ENCODE data around the gene PHF19.

The PHF19 gene

DNA sequence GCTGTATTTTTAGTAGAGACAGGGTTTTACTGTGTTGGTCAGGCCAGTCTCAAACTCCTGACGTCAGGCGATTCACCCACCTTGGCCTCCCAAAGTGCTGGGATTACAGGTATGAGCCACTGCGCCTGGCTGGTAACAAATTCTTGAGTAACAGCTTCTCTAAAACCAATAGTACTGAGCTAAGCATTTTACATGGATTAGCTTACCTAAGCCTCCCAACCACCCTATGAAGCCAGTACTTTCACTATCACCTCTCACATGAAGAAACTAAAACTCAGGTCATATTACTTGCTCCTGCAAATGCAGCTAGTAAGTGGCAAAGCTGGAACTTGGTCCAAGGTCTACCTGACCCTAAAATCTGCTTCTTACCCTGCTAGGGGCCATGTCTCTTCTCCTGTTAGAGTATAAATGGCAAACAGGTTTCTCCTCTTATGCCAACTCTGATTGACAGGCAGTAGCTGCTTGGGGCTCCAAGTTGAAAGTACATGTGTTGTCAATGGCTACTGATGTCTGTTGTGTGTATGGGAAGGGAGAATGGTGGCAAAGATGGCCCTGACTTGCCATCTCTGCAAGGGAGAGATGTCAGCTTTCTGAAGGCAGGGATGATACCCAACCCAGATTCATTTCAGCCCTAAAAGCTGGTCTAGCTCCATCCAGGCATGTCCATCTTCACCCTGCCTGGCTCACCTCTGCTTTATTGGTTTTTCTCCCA lies 4.0 kb downstream of the PHF19 start:
- DNase-seq, result no peak

DNA sequence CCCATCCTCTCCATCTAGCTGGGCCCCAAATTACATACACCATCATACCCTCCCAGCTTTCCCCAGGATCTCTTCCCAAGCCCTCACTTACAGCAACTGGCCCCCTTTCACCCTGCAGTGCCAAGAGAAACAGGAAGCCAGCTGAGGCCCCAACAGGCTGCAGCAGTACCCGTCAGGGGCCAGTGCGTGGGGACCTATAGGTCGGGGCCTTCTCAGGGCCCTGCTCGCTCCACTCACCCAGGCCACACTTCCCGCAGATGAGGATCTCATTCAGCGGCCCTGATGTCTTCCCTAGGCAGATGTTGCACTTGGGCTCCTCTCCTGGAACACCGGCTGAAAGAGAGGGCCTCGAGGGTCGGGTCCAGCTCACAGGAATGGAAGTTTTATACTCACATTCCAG lies 6.8 kb downstream of the PHF19 start:
- no peak for DNase-seq

DNA sequence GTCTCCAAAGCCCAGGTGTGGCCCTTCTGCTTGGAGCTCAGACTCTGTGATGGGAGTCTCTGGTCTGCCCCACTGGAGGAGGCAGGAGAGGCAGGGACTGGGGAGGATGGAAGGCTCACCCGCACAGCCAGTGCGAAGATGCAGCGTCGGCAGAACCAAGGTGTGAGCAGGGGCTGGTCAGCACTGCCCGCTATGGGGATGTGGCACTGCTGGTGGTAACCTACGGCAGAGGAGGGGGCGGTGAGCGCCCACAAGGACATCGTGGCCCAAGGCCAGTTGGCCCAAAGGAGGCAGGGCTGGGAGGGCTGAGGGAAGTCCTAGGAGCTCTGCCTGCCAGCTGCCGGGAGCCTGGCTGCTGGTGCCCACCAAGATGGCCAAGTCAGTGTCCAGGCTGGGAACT lies 7.3 kb downstream of the PHF19 start:
- no peak for DNase-seq

DNA sequence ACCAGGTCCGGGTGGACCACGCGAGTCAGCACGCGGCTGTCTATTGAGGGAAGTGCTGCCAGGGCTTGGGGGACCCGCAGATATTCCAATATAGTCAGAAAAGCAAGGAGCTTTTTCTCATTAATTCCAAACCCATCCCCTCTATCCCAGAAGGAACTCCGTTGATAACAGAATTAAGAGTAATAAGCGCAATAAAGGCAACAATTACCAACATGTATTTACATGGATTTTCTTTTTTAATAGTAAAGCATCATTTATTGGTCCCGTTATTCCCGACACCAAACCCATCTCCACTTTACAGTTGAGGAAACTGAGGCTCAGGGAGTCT lies 7.7 kb downstream of the PHF19 start:
- no peak for DNase-seq

DNA sequence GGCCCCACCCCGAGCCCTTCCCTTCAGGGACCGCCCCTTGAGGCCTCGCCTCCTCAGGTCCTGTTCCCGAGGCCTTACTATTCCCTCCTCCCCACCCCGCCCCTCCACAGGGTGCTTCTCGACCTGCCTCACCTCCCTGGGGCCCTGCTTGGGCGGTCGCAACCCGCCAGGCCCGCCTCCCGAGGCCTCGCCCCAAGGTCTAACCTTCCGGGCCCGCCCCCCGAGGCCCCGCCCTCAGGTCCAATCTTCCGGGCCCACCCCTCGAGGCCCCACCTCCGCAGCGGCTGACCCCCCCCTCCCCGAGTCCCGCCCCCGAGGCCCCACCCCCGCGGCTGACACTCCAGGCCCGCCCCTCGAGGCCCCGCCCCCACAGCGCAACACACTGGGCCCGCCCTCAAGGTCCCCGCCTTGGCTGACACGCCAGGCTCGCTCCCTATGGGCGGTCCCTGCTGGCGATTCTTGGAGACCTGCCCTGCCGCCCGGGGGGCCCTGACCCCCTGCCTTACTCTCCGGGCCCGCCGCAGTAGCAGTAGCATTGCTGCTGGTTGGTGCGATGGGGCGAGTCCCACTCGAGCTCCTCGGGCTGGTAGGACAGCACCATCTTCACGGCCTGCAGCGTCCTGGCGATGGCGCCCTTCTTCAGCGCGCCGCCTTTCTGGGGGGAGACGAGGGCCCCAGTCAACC lies 8.2 kb downstream of the PHF19 start:
- DNase-seq, result peak; percentile 98

DNA sequence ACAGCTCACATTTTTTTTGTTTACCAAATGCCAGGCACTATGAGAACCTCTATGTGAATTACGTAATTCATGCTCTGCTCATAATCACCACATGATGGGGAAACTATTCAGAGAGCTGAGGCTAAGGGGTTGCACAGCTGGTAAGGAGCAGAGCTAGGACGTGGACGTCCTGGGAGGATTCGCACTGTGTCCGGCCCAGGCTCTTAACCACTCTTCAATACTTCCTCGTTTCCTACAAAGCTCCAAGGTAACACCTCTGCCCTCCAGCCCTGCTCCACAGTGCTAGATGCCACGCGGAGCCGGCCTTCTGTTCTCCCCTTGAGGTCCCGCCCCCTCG lies 8.7 kb downstream of the PHF19 start:
- no peak for DNase-seq

DNA sequence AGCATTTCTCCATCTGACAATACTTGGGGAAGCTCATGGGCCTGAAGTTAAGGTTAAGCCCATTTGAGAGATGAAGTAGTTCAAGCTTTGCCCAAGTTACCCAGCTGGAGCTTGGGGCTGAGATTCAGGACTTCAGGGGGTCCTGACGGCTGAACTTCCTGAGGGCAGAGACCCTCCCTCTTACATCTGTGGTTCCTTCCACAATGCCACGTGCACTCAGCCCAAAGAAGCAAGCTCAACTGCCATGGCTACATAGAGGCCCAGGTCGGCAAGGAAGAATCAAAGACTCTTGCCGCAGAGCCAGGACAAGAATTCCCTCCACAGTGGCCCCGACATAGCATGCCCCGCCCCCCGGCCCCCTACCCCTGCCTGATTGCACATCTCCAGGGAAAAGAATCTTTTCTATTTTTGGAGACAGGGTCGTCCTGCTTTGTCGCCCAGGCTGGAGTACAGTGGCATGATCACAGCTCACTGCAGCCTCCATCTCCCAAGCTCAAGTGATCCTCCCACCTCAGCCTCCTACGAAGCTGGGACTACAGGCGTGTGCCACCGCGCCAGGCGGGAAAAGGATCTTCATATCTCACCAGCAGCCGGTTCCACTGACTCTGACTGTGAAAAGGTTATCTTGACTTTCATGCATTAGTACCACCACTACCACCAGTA lies 9.2 kb downstream of the PHF19 start:
- no peak for DNase-seq

DNA sequence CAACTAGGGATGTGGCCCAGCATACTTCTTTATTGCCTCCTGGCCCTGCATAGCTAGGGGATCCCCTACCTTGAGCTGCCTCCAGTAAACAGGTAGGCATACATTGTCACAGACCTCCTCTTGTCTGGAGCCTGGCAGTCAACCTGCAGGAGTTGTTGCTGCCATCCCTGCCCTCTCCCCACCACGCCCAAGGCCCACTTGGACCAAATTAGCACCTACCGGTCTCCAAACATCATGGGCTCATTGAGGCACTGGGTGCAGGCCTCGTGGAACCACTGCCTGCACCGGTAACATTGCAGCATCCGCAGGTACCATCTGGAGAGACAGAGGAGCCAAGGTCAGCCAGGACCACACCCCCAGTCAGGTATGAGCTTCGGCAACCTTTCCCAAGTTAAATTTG lies 10.3 kb downstream of the PHF19 start:
- DNase-seq, result no peak

DNA sequence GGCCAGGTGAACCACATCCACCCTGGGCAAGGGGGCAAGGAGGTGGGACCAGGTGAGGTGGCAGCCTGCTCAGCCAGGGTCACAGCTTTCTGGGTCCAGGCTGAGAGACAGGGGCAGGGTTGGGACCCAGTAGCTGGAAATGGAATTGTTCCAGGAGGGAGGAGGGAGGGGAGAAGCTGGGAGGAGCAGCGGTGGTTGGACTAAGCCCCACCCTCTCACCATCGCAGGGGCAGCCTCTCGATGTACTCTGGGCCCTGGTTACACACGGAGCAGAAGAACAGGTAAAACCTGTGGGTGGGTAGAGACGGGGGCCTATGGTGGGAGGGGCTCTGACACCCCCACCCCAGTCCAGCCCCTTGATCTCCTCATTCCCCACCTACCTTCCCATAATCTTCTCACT lies 11.2 kb downstream of the PHF19 start:
- DNase-seq, result no peak

DNA sequence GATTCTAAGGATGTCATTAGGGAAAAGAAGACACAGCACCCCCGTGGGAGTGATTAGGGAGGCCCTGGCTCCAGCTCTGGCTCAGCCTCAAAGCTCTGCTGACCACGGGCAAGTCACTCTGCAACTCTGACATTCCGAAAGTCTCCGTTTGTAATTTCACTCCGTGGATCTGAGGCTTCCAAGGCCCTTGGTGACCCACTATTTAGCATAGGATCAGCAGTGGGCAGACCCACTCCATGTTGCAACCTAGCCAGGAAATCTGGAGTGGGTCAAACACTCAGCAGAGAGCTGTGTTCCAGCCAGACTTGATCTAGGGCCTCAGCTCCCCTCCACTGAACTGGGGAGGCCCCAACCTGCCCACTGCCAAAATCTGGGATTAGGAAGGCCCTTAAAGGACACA lies 11.8 kb downstream of the PHF19 start:
- no peak for DNase-seq

DNA sequence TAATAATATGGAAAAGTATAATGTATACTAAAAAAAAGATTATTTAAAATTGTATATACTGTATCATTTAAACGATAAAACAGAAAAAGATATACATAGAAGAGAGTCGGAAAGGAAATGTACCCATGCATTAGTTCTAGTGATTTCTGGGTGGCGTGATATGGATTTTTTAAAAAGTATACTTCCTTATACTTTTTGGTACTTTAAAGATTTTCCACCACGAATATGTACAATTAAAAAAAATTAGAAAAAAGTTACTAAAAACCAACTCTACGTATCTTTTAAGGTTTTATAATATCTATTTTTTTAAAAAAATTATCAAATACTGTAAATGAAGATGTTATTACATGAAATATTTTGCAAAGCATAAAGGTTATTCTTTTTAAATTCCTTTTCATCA lies 12.3 kb downstream of the PHF19 start:
- DNase-seq, result no peak

DNA sequence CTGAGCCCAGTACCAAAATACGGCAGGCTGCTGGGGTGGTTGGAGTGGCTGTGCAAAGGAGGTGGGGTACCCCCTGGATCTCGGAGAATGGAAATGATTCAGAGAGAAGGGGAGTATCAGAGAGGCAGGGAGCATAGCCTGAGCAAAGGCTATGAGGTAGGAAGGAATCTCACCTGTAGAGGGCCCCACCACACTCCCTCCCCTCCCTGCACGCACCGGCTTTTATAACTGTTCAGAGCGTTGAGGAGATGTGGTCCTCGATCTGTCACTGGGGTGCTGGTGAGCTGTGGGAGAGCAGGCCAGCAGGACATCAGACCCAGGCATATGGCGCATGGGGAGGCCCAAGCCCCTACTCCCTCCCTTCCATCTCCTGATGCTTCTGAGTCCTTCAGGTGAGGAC lies 13.2 kb downstream of the PHF19 start:
- no peak for DNase-seq

DNA sequence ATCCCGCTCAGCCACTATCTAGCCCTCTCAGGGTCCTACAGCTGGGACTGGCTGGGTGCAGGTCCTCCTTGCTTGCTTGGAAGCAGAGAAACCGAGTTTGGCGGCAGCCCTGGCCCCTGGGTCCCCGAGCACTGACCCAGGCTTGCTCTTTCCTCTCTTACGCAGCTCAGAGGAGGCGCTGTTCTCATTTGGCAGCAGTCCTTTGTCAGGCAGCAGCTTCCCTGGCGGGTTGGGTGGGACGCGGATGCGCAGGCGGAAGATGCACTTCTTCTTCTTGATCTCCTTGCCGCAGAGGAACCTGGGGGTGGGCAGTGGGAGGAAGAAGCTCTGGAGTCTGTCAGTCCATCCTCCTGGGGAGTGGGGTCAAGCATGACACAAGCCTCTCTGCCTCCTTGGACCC lies 14.5 kb downstream of the PHF19 start:
- no peak for DNase-seq

DNA sequence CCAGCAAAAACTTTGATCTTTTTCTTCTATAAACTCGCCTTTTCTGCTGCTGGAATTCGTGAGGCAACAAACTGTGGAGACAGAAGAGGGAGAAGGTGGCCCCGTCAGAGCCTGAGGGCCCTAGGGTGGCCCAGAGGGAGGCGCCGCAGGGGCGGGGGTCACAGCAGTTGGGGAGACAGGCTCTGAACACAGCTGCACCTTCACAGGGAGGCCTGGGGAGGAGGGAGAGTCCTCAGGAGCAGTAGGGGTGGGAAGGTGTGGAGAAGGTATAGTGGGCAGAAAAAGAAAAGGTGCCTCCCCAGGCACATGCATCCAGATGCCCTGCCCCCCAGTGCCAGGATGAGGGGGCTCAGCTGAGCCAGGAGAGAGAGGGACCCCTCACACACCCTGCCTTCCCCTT lies 15.1 kb downstream of the PHF19 start:
- no peak for DNase-seq

DNA sequence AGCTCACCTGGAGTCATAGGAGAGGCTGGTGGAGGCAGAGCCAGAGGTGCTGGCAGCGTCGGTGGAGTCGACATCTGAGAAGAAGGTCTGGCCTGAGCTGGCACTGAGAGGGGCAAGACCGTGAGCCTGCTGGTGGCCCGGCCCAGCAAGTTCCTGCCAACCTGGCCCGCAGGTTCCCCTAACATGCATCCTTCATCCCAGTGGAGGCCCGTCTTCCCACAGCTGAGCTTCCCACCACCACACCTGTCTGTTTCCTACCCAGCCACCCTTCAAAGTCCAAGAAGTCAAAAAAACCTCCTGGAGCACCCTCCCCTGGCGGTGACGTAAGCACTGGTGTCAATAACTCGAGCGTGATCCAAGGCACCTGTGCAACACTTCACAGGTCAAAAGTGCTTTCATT lies 16.9 kb downstream of the PHF19 start:
- no peak for DNase-seq

DNA sequence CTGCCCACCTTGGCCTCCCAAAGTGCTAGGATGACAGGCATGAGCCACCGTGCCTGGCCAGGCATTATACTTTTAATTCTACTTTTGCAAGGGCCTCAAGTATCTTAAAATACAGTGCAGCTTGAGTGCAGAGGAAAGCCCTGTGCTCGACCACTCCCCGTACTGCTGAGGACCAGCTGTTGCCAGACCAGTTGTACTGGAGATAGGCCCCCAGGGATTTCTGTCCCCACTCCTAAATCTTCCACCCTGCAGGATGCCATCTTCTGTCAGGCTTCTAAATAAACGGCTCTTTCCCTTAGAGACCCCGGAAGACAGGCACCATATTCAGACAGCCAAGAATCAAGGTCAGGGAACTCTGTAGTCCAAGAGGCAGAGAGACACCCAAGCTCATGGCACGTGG lies 17.6 kb downstream of the PHF19 start:
- no peak for DNase-seq

DNA sequence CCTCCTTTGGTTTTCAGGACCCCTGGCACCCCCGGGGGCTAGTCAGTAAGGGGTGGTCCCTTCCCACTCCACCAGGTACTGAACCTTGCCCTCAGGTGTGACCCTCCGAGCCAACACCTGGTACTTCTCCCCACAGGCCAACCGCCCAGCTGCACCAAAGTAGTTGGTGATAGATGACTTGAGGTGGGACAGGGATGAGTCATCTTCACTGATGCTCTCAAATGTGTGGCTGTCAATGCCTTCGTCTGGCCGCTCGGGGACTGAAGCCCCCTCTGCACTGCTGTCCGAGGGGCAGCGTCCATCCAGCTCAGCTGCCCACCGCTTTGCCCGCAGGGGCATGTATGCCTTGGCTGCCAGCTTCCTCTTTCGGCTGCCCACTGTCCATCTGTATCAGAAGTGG lies 19.1 kb downstream of the PHF19 start:
- DNase-seq, result no peak

DNA sequence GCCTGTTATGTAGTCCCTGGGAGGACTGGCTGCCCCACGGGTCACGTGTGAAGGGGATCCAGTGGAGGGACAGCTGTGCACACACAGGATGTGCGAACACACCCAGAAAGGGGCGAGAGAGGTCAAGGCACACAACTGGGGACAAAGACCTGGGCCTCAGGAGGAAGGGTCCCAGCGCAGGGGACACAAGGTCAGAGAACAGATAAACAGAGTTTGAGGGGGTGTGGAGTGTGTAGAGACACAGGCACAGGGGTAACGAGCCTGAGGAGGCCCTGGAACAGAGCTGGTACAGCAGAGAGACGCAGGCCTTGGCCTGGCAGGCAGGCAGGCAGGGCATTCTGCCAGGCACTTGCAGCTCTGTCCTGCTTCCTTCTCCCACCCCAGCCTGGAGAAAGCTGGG lies 19.5 kb downstream of the PHF19 start:
- DNase-seq, result no peak

DNA sequence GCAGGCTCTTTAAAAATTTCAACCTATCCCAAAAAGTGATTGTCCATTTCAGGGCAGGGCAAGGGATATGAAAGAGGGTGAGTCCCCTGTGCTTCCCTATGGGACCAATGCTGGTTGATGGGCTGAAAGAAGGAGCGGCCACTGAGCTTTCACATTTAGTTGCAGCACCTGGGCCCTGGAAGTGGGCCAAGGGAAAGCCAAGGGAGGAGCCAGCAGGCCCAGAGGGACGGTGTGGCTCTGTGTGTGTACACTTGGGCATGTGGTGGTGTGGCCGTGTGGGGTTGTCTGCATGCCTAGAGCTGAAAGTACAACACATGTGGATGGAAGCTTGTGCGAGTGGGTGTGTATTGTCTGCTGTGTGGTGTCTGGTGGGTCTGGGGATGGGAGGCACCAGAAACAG lies 20.3 kb downstream of the PHF19 start:
- no peak for DNase-seq

DNA sequence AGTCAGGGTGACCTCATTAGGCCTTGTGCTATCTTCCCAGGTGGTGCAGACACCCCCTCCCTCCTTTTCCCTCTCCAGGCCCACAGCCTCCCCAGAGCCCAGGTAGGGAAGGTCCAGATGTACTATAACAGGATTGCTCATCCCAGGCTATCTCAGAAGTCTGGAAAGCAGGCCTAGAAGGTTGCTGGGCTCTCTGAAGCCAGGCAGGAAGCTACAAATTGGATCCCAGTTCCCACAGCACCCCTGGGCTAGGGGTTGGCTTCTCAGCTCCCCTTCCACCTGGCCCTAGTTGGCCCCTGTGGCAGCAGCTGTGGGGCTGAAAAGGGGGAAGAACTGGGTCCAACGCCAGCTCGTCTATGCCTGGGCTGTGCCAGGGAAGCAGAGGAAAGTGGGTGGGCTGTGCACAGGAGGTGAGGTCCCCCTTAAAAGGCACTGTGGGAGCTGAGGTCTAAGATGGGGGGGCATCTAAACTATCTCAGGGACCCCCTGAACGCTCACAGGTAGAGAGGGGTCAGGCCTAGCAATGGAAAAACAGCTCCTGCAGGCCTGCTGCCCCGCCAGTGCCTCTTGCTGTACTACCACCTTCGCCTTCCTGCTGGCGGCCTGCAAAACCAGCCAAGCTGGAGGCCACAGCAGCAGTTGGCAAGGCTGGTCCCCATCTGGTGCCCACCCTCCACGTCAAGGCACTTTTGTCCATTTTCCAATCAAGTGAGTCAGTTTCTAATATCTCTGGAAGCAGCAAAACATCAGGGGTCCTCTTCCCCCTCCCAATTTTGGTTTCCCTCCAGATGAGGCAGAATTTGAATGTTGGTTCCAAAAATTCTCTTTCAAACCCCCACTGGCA lies 20.9 kb downstream of the PHF19 start:
- DNase-seq, result no peak

DNA sequence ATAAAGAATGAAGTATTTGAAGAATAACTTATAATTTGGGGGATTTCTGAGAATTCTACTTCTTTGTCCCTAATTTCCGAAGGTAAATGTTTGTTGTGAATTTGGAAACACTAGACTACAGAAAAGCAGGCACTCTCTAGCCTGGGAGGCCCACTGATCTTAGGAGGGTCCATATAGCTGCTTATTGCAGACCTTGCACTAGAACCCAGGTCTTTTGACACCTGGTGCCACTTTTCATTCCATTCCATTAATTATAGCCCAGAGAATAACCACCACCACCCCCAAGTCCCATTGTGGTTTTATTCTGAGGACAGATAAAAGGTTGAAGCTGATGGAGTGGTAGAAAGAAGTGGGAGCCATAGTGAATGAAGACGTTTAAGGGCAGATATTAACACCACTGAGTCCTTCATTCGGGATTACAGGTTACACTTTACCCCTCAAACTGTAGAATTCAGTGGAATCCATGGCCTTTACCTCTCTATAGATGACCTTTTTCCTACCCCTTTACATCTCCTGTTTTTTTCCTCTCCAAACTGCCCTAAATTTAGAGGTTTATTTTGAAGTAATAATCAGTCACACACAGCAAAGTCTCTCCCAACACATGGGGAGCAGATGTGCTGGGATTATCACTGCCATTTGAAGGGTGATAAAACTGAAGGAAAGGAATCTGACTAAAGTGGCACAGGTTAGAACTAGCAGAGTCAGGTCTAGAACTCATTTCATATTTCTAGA lies 22.2 kb downstream of the PHF19 start:
- no peak for DNase-seq

DNA sequence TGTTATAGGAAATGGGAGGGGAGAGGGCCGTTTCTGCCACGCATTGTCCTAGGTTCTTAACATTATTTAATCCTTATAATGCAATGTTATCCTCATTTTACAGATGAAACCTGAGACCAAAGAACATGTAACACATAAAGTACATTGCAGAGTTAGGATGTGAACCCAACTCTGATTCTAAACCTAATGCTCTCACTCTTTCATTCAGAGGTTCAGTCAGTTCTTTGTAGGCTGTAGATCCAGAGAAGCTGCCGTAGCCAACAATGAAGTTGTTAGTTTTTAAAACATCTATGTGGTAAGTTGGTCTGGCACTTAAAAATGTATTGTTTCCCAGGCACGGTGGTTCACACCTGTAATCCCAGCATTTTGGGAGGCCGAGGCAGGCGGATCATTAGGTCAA lies 23.8 kb downstream of the PHF19 start:
- no peak for DNase-seq

All from stimulated activated CD4-positive, alpha-beta T cell treated with anti-CD3 and anti-CD28 coated beads, Interleukin-15, amount 100 ng/mL, for 24 hours (primary cell).